Fibroblast of skin of right quadriceps (primary cell): ENCODE results near the gene FNIP1.
"Not testable (repeated sequence)": the region's sequence is repeated elsewhere in the genome, so short reads cannot be mapped to it uniquely, and the experiment has no call there.

ENCODE experiments used
- DNase-seq: peaks from one replicate; pipeline ENCODE4 v3.0.0-alpha.2; 2013

The FNIP1 gene

GRCh38 chr5:131605086-131605485 is 191.7 kb downstream of the FNIP1 start:
- no peak for DNase-seq

- DNase-seq, result no peak
These were observed 201.5 kb downstream of the FNIP1 start for GRCh38 chr5:131595088-131596033.

GRCh38 chr5:131593921-131594320 is 202.9 kb downstream of the FNIP1 start:
- DNase-seq, result no peak

GRCh38 chr5:131593436-131593835 is 203.4 kb downstream of the FNIP1 start:
- not testable (repeated sequence) for DNase-seq
